GM18505 (cell line): Measurements from ENCODE around the gene LSS.

Experiments
- ATAC-seq: cut with Tn5 transposase; IDR thresholded peaks from one replicate; pipeline ENCODE4 v1.9.1; 2021; ENCODE audit not compliant: unreplicated experiment
- POLR2A ChIP-seq: IDR thresholded peaks from 4 replicates; pipeline ENCODE4 v1.6.1; 2011; ENCODE audit warnings: borderline replicate concordance; ENCODE audit not compliant: insufficient read depth, insufficient read length; ENCODE audit errors: extremely low read depth

Gene LSS

DNA sequence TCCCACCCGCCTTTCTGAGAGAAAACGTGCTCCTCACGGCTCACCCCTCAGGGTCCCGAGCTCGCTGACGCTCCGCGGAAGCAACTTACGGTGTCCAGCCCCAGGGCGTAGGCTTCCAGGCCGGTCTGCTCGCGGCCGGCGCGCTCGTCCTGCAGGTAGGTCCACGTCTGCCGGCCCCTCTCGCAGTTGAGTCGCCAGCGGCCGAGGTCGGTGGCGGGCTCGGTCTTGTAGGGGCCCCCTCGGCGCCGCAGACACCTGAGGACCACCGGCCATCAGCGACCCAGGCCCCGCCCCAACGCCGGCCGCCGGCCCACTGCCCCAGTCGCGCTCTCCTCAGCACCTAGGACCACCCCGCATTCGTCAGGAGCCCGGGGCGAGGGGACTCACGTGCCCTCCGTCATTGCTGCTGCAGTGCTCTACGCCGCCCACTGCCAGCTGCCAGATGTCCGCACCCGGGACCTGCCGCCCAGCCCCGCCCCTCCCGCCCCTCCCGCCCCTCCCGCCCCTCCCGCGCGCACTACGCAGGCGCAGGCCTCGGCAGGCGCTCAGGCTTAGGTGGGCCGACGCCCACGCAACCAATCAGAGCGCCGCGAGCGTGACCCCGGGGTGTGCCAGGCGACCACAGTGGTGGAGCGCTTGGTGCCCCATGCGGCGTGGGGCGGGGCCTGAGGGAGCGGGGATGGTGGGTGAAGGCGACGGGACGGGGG, at the start of gene LSS:
TSS of gene LSS (minus strand) at position 430 of the 707 bp plus-strand sequence. CDS start at position 401, 29 bp downstream.
- peak; percentile 60 for TF ChIP-seq POLR2A
- peak; percentile 79 for ATAC-seq

DNA sequence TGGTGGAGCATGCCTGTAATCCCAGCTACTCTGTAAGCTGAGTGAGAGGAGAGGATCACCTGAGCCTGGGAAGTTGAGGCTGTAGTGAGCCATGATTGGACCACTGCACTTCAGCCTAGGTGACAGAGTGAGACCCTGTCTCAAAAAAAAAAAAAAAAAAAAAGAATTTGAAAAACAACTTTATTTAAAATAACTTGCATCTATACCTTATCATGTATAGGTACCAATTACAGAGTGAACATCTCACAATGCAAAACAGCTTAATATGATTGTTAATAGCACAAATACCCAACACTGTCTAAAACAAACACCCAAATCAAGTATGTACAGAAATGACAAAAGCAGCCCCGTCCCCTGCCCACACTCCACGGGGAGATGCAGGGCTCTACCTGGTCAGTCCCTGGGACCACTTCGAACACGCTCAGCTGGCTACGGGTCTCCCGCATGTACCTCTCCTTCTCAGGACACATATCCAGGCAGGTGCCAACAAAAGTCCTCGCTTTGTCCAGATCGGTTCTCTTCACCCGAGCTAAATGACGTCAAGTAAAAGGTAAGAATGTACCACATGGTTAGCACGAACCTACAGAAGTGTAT, 46.3 kb upstream of the LSS start:
- no peak for ATAC-seq
- no peak for TF ChIP-seq POLR2A

DNA sequence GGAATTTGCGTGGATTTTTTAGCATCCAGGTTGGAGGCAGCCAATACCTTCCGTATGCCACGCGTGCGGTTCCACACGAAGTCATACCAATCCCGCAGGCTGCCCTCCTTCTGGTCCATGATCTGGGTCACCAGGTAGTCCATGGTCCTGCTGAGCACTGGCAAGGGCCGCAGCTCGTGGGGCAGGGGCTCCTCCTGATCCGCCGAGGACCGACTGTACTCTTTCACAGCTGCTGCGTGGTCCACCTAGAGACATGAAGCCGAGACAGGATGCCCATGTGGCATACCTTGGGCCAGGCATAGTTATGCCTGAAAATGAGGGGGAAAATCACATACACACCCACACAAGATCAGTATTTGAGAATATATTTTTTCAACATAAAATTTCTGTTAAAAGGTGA, 44.8 kb upstream of the LSS start:
- no peak for TF ChIP-seq POLR2A
- no peak for ATAC-seq

DNA sequence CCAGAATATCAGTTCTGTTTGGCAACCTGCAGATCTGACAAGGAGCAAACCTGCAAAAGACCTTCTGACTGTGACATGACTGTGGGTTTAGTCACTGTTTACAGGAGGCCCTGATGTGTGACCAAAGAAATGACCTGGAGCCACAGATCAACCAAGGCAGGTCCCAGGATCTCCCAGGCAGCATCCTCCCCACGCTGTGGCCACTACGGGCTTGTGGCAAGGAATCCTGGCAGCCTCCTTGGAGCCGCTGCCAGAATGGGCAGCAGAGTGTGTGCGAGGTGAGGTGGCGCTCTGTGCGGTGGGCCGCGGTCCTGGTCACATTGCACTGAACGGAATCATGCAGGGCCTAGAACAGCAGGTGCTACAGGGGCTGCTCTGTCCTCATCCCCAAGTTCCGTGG, 40.9 kb upstream of the LSS start:
- no peak for ATAC-seq
- TF ChIP-seq POLR2A: no peak

DNA sequence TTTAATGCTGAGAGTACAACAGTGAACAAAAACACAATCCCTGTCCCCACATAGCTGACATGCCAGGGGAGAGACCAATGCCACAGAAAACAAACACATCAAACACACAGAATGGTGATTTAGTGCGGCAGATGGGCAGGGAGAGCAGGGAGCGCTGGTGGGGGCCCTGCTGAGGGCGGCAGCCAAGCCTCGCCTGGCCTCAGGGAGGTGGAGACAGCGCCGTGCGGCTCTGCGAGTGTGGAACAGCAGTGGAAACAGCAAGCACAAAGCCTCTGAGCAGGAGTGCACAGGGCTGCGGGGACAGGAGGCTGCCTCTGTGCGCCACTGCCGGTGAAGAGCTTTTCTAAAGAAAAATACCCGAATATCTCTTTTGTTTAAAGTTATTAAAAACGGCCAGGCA, 39.8 kb upstream of the LSS start:
- no peak for ATAC-seq
- TF ChIP-seq POLR2A: no peak

DNA sequence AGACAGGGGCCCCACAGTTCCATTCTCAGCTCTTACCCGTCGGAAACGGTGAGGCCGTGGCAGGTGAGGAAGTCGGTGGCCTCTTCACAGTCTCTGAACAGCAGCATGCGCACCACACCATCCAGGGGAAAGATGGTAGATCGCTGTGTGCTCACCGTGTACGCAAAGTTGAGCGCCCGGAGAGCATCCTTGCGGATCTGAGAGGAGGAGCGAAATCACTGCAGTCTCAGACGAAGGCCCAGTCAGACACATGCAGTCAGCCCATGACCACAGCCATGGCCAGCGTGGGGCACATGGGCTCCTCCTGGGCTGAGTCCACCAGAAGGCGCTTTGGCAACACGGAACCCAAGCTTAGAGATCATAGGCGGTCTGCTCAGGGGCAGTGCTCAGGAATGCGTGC, 38.4 kb upstream of the LSS start:
- no peak for TF ChIP-seq POLR2A
- no peak for ATAC-seq

DNA sequence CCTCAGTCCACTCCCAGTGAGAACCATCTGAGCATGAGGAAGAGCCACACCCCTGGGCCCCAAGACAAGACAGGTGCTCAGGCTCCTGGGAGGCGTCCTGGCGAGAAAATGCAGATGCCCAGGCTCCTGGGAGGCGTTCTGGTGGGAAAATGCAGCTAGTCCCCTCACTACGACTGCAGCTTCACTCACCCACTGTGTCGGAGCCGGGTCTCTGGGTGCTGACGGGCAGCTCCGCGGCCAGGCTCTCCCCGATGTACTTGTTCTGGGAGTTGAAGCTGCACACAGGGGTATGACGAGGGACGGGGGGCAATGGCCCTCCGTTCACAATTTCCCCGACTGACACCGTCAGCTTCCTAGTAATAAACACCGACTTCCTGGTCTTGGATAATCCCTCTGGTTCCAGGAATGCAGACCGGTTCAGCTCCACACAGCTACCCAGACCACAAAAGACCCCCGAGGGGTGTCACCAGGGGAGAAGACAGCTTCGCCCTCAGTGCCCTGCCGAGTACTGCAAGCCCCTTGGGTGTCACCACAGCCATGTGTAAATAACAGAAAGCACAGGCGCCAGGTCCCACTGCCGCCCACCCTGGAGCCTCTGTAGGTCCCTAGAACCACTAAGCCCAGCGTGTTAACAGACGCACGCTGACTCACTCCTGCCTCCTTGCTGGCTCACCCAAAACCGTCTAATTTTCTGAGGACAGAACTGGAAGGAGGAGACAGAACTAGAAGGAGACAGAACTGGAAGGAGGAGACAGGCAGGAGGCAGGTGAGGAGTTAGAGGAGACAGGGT, 37.4 kb upstream of the LSS start:
- TF ChIP-seq POLR2A: no peak
- ATAC-seq: no peak

DNA sequence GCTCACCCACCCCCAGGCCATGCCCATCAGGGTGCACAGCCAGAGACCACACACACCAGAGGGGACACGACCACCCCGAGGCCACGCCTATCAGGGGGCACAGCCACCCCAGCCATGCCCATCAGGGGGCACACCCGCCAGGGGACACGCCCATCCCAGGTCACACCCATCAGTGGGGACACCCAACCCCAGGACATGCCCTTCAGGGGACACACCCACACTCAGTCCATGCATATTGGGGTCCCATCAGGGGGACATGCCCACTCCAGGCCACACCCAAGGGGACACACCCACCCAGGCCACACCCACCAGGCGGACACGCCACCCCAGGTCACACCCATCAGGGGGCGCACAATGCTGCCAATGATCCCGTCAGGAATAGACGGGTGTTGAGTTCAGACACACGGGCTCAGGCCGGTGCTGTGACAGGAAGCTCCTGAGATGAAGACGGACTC, 36.1 kb upstream of the LSS start:
- ATAC-seq: no peak
- TF ChIP-seq POLR2A: no peak

DNA sequence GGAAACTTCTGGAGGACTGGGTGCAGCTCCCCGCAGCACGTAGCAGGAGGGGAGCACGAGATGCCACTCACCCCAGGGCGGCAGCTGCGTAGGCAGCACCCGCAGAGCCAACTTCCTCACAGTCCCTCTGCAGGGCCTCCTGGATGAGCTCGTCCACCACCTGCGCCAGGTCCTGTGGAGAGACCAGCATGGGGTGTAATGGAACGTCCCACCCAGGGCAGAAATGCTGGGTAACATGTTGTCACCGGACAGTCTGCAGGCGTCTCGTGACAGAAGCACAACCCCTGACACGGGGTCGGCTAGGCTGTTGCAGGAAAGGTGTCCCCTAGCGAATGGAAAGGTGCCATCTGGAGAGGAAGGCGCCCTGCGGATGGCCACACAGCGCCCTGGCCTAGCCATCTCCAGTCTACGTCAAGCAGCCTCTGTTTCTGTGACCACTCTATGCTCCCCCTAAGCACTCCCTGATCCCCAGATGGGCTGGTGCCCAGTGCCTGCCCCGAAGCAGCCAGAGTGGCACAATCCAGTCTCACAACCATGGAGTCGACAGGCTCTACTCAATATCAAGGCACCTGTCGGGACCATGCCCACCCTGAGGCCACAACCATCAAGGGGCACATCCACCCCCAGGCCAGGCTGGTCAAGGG, 35.6 kb upstream of the LSS start:
- ATAC-seq: no peak

DNA sequence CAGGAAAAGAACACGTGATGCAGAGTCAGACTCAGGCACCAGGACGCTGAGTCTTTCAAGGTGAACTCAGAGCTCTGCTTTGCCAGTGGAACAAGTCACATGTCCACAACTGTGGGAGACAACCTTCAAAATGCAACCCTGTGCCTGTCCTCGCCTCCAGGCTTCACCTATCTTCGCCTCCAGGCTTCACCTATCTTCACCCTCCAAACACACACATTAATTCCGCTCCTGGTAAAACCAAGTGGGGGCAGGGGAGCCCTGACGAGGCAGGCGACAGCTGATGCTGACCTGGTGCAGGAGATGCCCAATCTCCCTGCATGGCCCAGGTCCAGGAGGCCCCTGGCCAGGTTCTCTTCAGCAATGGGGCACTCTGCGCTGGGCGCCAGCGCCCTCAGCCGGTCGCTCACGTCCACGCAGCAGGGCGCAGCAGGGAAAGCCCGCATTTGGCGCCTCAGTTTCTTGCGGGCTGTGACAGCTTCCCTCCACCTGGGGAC, 28.0 kb upstream of the LSS start:
- no peak for TF ChIP-seq POLR2A
- no peak for ATAC-seq

More for the DNA sequence above, 35.6 kb upstream of the LSS start:
- TF ChIP-seq POLR2A: no peak

DNA sequence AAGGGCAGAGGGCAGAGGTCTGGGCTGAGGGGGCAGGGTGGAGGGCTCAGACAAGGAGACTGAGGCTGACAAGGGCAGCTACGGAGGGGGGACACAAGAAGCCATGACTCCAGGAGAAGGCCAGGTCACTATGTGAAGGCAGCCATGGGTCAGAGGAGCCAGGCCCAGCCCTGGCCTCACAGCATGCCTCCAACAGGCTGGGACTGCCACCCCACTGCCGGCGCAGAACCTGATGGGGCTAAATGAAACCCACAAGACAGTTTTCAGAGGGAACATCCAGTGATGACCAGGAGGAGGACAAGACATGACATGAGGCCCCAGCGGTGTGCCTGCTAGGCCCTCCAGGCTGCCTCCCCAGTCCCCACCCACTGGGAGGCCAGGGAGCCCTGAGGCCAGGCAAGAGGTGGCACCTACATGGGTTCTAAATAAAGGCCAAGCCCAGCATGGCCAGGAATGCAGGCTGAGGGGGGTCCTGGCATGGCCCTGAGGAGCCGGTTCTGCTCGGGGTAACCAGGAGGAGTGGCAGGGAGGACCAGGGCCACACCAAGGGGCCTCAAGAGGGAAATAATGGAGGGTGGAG, 27.3 kb upstream of the LSS start:
- ATAC-seq: no peak
- no peak for TF ChIP-seq POLR2A

DNA sequence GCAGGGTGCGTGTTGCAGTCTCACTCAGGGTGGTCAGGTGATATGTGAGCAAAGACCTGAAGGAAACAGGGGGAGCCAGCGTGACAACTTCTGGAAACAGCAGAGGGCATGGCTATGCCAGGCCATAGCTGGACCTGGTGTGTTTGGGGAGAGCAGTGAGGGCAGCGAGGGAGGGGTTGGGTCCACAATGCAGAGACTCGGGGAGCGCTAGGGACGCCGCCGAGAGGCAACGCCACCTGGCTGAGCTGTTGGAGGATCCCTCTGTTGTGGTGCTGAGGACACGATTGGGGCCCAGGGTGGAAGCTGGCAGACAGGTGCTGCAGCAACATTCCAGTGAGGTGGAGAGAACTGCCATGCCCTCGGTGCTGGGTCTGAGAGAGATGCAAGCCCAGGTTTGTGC, 26.6 kb upstream of the LSS start:
- no peak for TF ChIP-seq POLR2A
- no peak for ATAC-seq
